ENCODE results near the gene MAP2K5. TPM values are rescaled to one million over a fixed set of nuclear protein-coding genes. Genes with fewer than 3 reads are reported as not detected.

MAP2K5 gene
- total RNA-seq, 1 donor from 2014 or later, result 2.9 TPM

DNA sequence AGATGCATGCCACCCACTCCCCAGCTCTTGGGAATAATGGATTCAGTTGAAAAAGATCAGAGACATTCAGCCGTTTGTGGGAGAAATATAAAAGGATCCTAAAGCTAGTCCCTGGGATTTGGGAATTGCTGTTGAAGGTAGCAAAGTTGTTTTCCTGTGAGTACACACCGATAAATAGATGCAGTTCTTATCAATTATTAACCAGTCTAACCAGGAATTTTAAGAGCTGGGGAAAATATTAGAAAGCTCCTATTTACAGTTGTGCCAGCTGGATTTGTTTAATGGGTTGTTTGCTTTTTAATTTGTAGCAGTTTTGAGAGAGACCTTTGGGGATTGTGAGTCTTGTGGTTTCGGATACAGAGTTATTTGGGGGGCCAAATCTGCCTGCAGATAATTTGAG lies 238.6 kb downstream of the MAP2K5 start:
- H3K4me3 ChIP-seq (ENCODE audit: low read depth, low read length), result no peak overlapping the region
- DNase-seq (ENCODE audit: low read depth), result no peak
- FAIRE-seq, result peak; percentile 18
- H3K36me3 ChIP-seq (ENCODE audit: control insufficient read depth, insufficient read depth, low read length), result no peaks in the 10 kb centered on the region
- H3K27me3 ChIP-seq (ENCODE audit: control insufficient read depth, insufficient read depth, low read length), result no peaks in the 10 kb centered on the region
- TF ChIP-seq, protein P1, sequence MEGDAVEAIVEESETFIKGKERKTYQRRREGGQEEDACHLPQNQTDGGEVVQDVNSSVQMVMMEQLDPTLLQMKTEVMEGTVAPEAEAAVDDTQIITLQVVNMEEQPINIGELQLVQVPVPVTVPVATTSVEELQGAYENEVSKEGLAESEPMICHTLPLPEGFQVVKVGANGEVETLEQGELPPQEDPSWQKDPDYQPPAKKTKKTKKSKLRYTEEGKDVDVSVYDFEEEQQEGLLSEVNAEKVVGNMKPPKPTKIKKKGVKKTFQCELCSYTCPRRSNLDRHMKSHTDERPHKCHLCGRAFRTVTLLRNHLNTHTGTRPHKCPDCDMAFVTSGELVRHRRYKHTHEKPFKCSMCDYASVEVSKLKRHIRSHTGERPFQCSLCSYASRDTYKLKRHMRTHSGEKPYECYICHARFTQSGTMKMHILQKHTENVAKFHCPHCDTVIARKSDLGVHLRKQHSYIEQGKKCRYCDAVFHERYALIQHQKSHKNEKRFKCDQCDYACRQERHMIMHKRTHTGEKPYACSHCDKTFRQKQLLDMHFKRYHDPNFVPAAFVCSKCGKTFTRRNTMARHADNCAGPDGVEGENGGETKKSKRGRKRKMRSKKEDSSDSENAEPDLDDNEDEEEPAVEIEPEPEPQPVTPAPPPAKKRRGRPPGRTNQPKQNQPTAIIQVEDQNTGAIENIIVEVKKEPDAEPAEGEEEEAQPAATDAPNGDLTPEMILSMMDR (IDR thresholded peaks at IDR 0.05; ENCODE audit: insufficient read depth, low read length, severe bottlenecking), result no peak

DNA sequence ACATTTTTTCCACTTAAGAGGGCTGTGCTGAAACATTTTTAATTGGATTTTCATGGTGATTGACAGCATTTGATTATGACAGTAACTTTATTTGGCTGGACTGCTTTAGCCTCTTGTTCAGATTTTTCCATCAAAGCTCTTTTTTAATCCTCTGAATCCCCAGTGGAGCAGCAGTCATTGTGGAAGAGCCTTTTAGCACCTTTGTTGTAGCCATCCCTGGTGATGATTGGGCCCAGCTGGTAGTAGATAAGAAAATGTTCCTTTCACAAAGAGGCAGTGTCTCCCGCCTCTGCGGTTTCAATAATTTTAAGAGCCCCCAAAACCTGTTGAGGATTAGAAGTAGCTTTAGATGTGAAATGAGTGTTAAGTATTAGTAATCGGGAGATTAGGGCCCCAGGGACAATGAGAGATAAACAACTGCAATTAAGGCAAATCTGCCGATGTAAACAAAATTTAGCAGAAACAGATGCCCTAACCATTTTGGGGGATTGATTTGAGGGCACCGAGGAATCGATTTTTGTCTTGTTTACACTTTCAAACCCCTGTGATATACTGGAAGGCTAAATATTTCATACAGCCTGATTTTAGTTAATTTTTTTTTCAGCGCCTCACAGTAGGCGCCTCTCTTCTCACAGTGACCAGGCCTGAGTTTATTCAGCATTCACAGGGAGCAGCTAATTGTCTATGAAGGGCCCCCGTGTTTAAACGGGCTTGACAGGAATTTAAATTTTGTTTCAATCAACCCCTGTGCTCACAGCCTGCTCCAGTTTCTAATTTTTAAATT lies 239.6 kb downstream of the MAP2K5 start:
- FAIRE-seq, result no peak

DNA sequence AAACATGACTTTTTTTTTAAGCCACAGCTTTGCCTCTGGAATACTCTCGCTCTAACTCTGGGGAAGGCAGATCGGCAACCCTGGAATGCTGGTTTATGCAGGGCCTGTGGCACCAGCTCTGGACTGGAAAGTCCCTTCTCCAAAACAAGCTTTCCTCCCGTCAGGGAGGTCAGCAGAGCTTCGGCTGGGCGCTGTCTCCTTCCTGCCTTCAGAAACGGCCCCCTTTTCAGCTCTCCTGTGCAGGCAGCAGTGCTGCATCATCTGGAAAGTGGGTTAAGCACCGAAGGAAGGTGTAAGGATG lies 240.1 kb downstream of the MAP2K5 start:
- Histone ChIP-seq H3K36me3 (ENCODE audit: control insufficient read depth, insufficient read depth, low read length) (no peaks in the 10 kb centered on the region), H3K4me3 (ENCODE audit: low read depth, low read length) (no peak overlapping the region), H3K27me3 (ENCODE audit: control insufficient read depth, insufficient read depth, low read length) (no peaks in the 10 kb centered on the region)
- TF ChIP-seq, protein P1 (IDR thresholded peaks at IDR 0.05; ENCODE audit: insufficient read depth, low read length, severe bottlenecking), result no peak
- DNase-seq (ENCODE audit: low read depth) (no peak), FAIRE-seq (no peak)

More for the DNA sequence above, 239.6 kb downstream of the MAP2K5 start:
- no peaks in the 10 kb centered on the region for H3K27me3 ChIP-seq (ENCODE audit: control insufficient read depth, insufficient read depth, low read length)
- no peak for DNase-seq (ENCODE audit: low read depth)
- H3K36me3 ChIP-seq (ENCODE audit: control insufficient read depth, insufficient read depth, low read length), result no peaks in the 10 kb centered on the region
- no peak overlapping the region for H3K4me3 ChIP-seq (ENCODE audit: low read depth, low read length)
- TF ChIP-seq, protein P1 (IDR thresholded peaks at IDR 0.05; ENCODE audit: insufficient read depth, low read length, severe bottlenecking), result no peak

DNA sequence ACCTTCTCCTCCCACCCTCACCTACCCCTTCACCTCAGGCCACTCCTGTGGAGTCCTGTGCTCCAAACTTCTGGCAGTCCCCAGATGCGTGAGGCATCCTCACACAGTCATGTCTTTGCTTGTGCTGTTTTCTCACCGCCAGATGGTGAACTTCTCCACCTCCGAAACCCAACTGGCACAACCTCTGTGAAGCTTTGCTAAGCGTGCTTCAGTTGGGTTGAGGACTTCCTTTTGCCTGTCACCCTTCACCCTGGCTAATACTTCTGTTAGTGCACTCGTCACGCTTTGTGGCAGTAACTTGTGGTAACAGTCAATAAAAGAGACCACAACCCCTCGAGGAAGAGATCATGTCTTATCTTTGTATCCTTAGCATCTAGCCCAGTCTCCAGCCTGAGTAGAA lies 240.8 kb downstream of the MAP2K5 start:
- TF ChIP-seq, protein P1 (IDR thresholded peaks at IDR 0.05; ENCODE audit: insufficient read depth, low read length, severe bottlenecking), result no peak
- H3K4me3 ChIP-seq (ENCODE audit: low read depth, low read length), result no peak overlapping the region
- DNase-seq (ENCODE audit: low read depth), result no peak
- H3K36me3 ChIP-seq (ENCODE audit: control insufficient read depth, insufficient read depth, low read length), result no peaks in the 10 kb centered on the region
- no peak for FAIRE-seq
- no peaks in the 10 kb centered on the region for H3K27me3 ChIP-seq (ENCODE audit: control insufficient read depth, insufficient read depth, low read length)

DNA sequence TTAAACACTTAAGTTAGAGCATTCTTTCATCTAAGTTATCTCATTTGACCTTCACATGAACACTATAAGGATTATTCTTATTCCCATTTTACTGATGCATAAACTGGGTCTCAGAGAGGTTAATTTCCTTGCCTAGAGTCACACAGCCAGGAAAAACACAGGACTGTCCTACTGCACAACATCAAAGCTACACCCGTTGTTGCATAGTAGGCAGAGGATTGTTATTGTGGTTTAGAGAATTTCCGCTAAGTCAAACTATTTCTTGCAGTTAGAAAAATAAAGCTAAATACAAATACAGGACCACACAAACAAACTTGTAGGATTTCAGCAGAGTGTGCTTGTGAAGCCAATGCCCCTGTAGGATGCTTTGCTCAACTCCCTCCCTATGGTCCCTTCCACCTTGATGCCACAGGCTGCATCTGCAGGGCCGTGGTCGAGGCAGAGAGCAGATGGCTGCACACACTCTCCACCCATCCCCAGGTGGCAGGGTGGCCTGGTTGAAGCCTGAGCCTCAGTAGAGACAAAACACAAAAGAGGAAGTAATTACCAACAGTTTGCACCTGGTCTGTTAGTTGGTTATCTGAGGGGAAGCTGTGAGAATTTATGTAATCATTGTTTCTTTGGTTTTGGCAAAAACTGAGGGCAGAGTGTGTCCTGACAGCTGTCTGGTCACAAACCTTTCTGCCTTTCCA lies 241.7 kb downstream of the MAP2K5 start:
- TF ChIP-seq, protein P1 (IDR thresholded peaks at IDR 0.05; ENCODE audit: insufficient read depth, low read length, severe bottlenecking), result no peak
- DNase-seq (ENCODE audit: low read depth) (no peak), FAIRE-seq (no peak)
- no peaks in the 10 kb centered on the region for H3K36me3 ChIP-seq (ENCODE audit: control insufficient read depth, insufficient read depth, low read length)
- H3K27me3 ChIP-seq (ENCODE audit: control insufficient read depth, insufficient read depth, low read length), result no peaks in the 10 kb centered on the region
- H3K4me3 ChIP-seq (ENCODE audit: low read depth, low read length), result no peak overlapping the region

Data from bronchial epithelial cell (primary cell).